ENCODE measurements around the gene LCN9.

LCN9 gene

DNA sequence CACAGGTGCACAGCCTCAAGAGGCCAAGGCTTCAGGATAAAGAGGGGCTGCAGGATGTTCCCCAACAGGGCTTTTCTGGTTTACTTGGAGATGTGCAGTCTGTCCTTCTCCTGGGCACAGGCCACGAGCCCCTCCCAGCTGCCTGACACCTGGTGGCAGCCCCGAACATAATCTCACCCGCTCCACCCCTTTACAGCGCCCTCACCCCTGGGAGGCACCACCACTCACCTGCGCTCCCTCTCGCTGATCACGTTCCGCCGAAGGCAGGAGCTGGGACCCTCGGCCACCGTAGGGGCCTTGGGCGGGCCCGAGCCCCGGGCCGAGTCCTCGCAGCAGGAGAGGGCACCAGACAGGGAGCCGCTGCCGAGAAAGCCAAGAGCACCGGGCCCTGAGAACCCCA is 35.7 kb downstream of the LCN9 start:
- TF ChIP-seq FOXP2 (optimal IDR thresholded peaks at IDR 0.05; ENCODE audit: borderline replicate concordance, extremely low read depth, extremely low read length, insufficient read depth) (no peak), POLR2AphosphoS5 (IDR thresholded peaks at IDR 0.05; ENCODE audit: low read depth, low read length) (no peak), SIN3A (IDR thresholded peaks at IDR 0.05; ENCODE audit: borderline replicate concordance, insufficient read depth, low read length) (no peak), REST (IDR thresholded peaks at IDR 0.05; ENCODE audit: insufficient read depth in 1 of 2, low read depth in 2 of 2, low read length in 2 of 2) (no peak), TAF1 (IDR thresholded peaks at IDR 0.05; ENCODE audit: borderline replicate concordance, insufficient read depth, low read length) (no peak)

DNA sequence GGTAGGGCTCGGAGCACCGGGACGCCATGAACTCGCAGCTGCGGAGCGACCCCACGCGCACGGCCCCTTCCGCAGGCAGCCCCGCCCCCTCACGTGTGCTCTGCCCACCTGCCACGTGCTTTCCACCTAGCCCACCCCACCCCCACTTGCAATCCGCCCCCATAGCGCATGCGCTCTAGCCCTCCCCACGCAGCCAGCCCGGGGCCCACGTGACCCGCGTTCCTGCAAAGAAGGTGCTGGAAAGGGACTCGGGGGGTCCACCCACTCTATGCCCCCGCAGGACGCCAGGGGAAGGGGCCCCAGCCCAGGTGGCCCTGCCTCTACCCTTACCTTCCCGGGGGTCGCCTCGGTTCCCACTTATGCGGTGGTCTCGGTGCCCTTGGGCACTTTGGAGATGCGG is 36.3 kb downstream of the LCN9 start, which contains the start of gene SOHLH1:
Gene SOHLH1, minus strand, starts transcription at position 42 of the 400 bp plus-strand sequence. Its CDS starts 14 bp downstream, at position 28.
- TF ChIP-seq SIN3A (IDR thresholded peaks at IDR 0.05; ENCODE audit: borderline replicate concordance, insufficient read depth, low read length) (no peak), FOXP2 (optimal IDR thresholded peaks at IDR 0.05; ENCODE audit: borderline replicate concordance, extremely low read depth, extremely low read length, insufficient read depth) (no peak), REST (IDR thresholded peaks at IDR 0.05; ENCODE audit: insufficient read depth in 1 of 2, low read depth in 2 of 2, low read length in 2 of 2) (no peak), TAF1 (IDR thresholded peaks at IDR 0.05; ENCODE audit: borderline replicate concordance, insufficient read depth, low read length) (no peak), POLR2AphosphoS5 (IDR thresholded peaks at IDR 0.05; ENCODE audit: low read depth, low read length) (no peak)

DNA sequence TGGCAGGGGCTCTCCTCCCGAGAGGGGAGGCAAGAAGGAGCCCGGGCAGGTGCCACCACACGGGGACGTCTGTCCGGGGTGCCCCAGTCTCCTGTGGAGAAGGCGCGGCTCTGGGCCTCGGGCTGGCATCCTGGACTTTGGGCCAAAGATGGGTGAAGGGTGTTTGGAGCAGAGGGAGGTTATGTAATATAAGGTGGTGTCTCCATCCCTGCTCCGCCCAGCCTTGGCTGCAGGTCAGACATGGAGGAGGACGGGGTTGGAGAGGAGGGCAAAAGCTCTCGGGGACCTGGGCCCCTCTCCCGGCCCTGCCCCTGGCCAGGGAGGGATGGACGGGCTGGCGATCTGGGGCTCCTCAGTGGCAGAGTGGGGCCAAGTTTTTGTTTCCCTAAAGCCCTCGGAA is 37.4 kb downstream of the LCN9 start:
- no peak for TF ChIP-seq SIN3A (IDR thresholded peaks at IDR 0.05; ENCODE audit: borderline replicate concordance, insufficient read depth, low read length)
- TF ChIP-seq TAF1 (IDR thresholded peaks at IDR 0.05; ENCODE audit: borderline replicate concordance, insufficient read depth, low read length), result no peak
- no peak for TF ChIP-seq FOXP2 (optimal IDR thresholded peaks at IDR 0.05; ENCODE audit: borderline replicate concordance, extremely low read depth, extremely low read length, insufficient read depth)
- TF ChIP-seq POLR2AphosphoS5 (IDR thresholded peaks at IDR 0.05; ENCODE audit: low read depth, low read length), result no peak
- no peak for TF ChIP-seq REST (IDR thresholded peaks at IDR 0.05; ENCODE audit: insufficient read depth in 1 of 2, low read depth in 2 of 2, low read length in 2 of 2)

- TF ChIP-seq SIN3A (IDR thresholded peaks at IDR 0.05; ENCODE audit: borderline replicate concordance, insufficient read depth, low read length) (no peak), TAF1 (IDR thresholded peaks at IDR 0.05; ENCODE audit: borderline replicate concordance, insufficient read depth, low read length) (no peak), FOXP2 (optimal IDR thresholded peaks at IDR 0.05; ENCODE audit: borderline replicate concordance, extremely low read depth, extremely low read length, insufficient read depth) (no peak), POLR2AphosphoS5 (IDR thresholded peaks at IDR 0.05; ENCODE audit: low read depth, low read length) (no peak), REST (IDR thresholded peaks at IDR 0.05; ENCODE audit: insufficient read depth in 1 of 2, low read depth in 2 of 2, low read length in 2 of 2) (no peak)
Observed at GRCh38 chr9:135701067-135701958, 38.2 kb downstream of the LCN9 start.
